Germinal center (tissue), 1 donor: ENCODE measurements around the gene LCP2.
"Not testable (repeated sequence)": the region's sequence is repeated elsewhere in the genome, so short reads cannot be mapped to it uniquely, and the experiment has no call there.

ENCODE experiments used
- DNase-seq: peaks from one replicate; pipeline ENCODE4 v3.0.0; 2012; ENCODE audit warnings: mixed read lengths, low spot score

Gene LCP2

GRCh38 chr5:170248172-170248930 lies 49.2 kb downstream of the LCP2 start:
- DNase-seq: no peak

GRCh38 chr5:170247363-170247762 lies 50.2 kb downstream of the LCP2 start:
- DNase-seq: no peak

- DNase-seq: no peak
Measured at GRCh38 chr5:170246126-170246870, 51.3 kb downstream of the LCP2 start.

- not testable (repeated sequence) for DNase-seq
Measured at GRCh38 chr5:170245436-170245835, 52.1 kb downstream of the LCP2 start.

GRCh38 chr5:170238456-170239196 lies 59.0 kb downstream of the LCP2 start:
- DNase-seq: no peak

- no peak for DNase-seq
Measured at GRCh38 chr5:170235876-170236864, 61.4 kb downstream of the LCP2 start.

- DNase-seq: no peak
Measured at GRCh38 chr5:170233358-170233892, 64.2 kb downstream of the LCP2 start.

GRCh38 chr5:170232786-170233185 lies 64.8 kb downstream of the LCP2 start, which contains the start of gene C5orf58:
Gene C5orf58 (plus strand): TSS chr5:170232985. CDS start chr5:170234977, 1,992 bp downstream.
- no peak for DNase-seq

GRCh38 chr5:170228762-170229435 lies 68.7 kb downstream of the LCP2 start:
- no peak for DNase-seq

- DNase-seq: no peak
Measured at GRCh38 chr5:170226661-170227060, 70.9 kb downstream of the LCP2 start.

GRCh38 chr5:170226129-170226615 lies 71.4 kb downstream of the LCP2 start:
- DNase-seq: no peak

- peak; percentile 57 for DNase-seq
Measured at GRCh38 chr5:170225326-170226128, 72.0 kb downstream of the LCP2 start.

GRCh38 chr5:170223906-170224305 lies 73.7 kb downstream of the LCP2 start:
- no peak for DNase-seq

GRCh38 chr5:170223360-170223759 lies 74.2 kb downstream of the LCP2 start:
- no peak for DNase-seq

GRCh38 chr5:170221327-170221741 lies 76.2 kb downstream of the LCP2 start:
- DNase-seq: no peak

GRCh38 chr5:170220191-170220590 lies 77.4 kb downstream of the LCP2 start:
- peak; percentile 37 for DNase-seq

- no peak for DNase-seq
Measured at GRCh38 chr5:170219615-170220014, 78.0 kb downstream of the LCP2 start.

- DNase-seq: no peak
Measured at GRCh38 chr5:170218726-170219125, 78.9 kb downstream of the LCP2 start.

- no peak for DNase-seq
Measured at GRCh38 chr5:170217831-170218230, 79.7 kb downstream of the LCP2 start.
